HepG2 (cell line): ENCODE measurements around the gene AKAP7. TPM values are rescaled to one million over a fixed set of nuclear protein-coding genes. Genes with fewer than 3 reads are reported as not detected.

Source experiments
- ARNTL ChIP-seq: sonication (generic); formaldehyde crosslinking; IDR thresholded peaks from 2 replicates; pipeline ENCODE4 v1.4.0; 2020; ENCODE audit warnings: mild to moderate bottlenecking, missing genetic modification reagents
- CREB1 ChIP-seq, 2 experiments: fragments of 450-650 bp in 1 of 2; IDR thresholded peaks; 2 replicates each; pipeline ENCODE4 v1.6.1; 2016 to 2017; ENCODE audit warnings: control low read depth in 1 of 2, mild to moderate bottlenecking in 1 of 2, missing compliant biosample characterization in 1 of 2, missing genetic modification characterization in 1 of 2
- ERF ChIP-seq: IDR thresholded peaks from 2 replicates; pipeline ENCODE4 v1.6.1; 2018; ENCODE audit warnings: missing biosample characterization, missing genetic modification reagents
- GZF1 ChIP-seq: sonication (generic); formaldehyde crosslinking; IDR thresholded peaks from 2 replicates; pipeline ENCODE4 v1.5.1; 2020; ENCODE audit warnings: mild to moderate bottlenecking, missing genetic modification reagents
- MBNL3 ChIP-seq: fragments of 250-450 bp; sonication (Bioruptor Pico); conservative IDR thresholded peaks from 2 replicates; pipeline ENCODE4 v1.8.0; 2022; ENCODE audit warnings: mild to moderate bottlenecking, inconsistent platforms
- NCOA1 ChIP-seq: sonication (generic); formaldehyde crosslinking; IDR thresholded peaks from 2 replicates; pipeline ENCODE4 v1.9.0; 2021; ENCODE audit warnings: missing genetic modification reagents
- NONO ChIP-seq, 2 experiments: fragments of 450-650 bp in 1 of 2; sonication (generic) in 1 of 2; formaldehyde crosslinking in 1 of 2; IDR thresholded peaks in 1 of 2; conservative IDR thresholded peaks in 1 of 2; 2 replicates each; pipeline versions ENCODE4 v1.6.1 to v1.8.0; 2017 to 2022; ENCODE audit warnings: mild to moderate bottlenecking in 1 of 2, missing genetic modification reagents in 1 of 2, moderate library complexity in 1 of 2
- RCOR2 ChIP-seq: IDR thresholded peaks from 2 replicates; pipeline ENCODE4 v1.6.1; 2016; ENCODE audit warnings: missing biosample characterization, missing genetic modification reagents
- REL ChIP-seq: sonication (generic); formaldehyde crosslinking; conservative IDR thresholded peaks from 2 replicates; pipeline ENCODE4 v1.8.0; 2022; ENCODE audit warnings: mild to moderate bottlenecking, missing genetic modification reagents, moderate library complexity
- RFX3 ChIP-seq: IDR thresholded peaks from 2 replicates; pipeline ENCODE4 v1.6.1; 2016; ENCODE audit warnings: missing biosample characterization, missing genetic modification reagents
- SIN3B ChIP-seq: fragments of 150-350 bp; IDR thresholded peaks from 2 replicates; pipeline ENCODE4 v1.6.1; 2014; ENCODE audit warnings: low read length
- SMAD1 ChIP-seq: sonication (generic); formaldehyde crosslinking; IDR thresholded peaks from 2 replicates; pipeline ENCODE4 v1.4.0; 2020; ENCODE audit warnings: missing genetic modification reagents, low read depth, mild to moderate bottlenecking, borderline replicate concordance
- ZFP37 ChIP-seq: sonication (generic); formaldehyde crosslinking; IDR thresholded peaks from 2 replicates; pipeline ENCODE4 v1.4.0; 2020; ENCODE audit warnings: missing genetic modification reagents, borderline replicate concordance
- ZNF124 ChIP-seq: sonication (generic); formaldehyde crosslinking; IDR thresholded peaks from 2 replicates; pipeline ENCODE4 v1.4.0; 2020; ENCODE audit warnings: missing genetic modification reagents
- ZNF337 ChIP-seq: sonication (generic); formaldehyde crosslinking; IDR thresholded peaks from 2 replicates; pipeline ENCODE4 v1.5.1; 2020; ENCODE audit warnings: missing genetic modification reagents, low read depth, mild to moderate bottlenecking, borderline replicate concordance
- ZSCAN25 ChIP-seq: sonication (generic); formaldehyde crosslinking; IDR thresholded peaks from 2 replicates; pipeline ENCODE4 v1.8.0; 2022; ENCODE audit warnings: mild to moderate bottlenecking, missing genetic modification reagents
- polyA plus RNA-seq, 8 experiments: library from polyadenylated mRNA; depleted of rRNA in 3 of 8; stranded (reverse) in 7 of 8; unstranded in 1 of 8; fragments of >200 nt; fragmentation: Illumina TruSeq in 4 of 8; extraction: Trizol in 4 of 8; gene quantifications; 2 replicates each; pipeline versions ENCODE4 v1.2.1 to v1.2.3, GENCODE V29; 2011 to 2016; ENCODE audit warnings: low read depth in 4 of 8, missing spikeins in 1 of 8, mixed read lengths in 1 of 8; ENCODE audit not compliant: insufficient read depth in 1 of 8
- total RNA-seq, 5 experiments: library from RNA; depleted of rRNA; stranded (reverse); fragments of >200 nt; fragmentation: Illumina TruSeq; extraction: Trizol; gene quantifications; 2 replicates each; pipeline ENCODE4 v1.2.3, GENCODE V29; 2016; ENCODE audit warnings: low read depth in 1 of 5
- TF ChIP-seq, protein P1 (sequence below): sonication (generic); formaldehyde crosslinking; IDR thresholded peaks from 2 replicates; pipeline ENCODE4 v1.4.0; 2020; ENCODE audit warnings: low read depth, mild to moderate bottlenecking, missing genetic modification reagents
- TF ChIP-seq, protein P2 (sequence below): IDR thresholded peaks from 2 replicates; pipeline ENCODE4 v1.6.1; 2016
- TF ChIP-seq, protein P3 (sequence below): sonication (generic); formaldehyde crosslinking; IDR thresholded peaks from 2 replicates; pipeline ENCODE4 v1.4.0; 2020; ENCODE audit warnings: low read depth, missing genetic modification reagents
- TF ChIP-seq, protein P4 (sequence below): sonication (generic); formaldehyde crosslinking; IDR thresholded peaks from 2 replicates; pipeline ENCODE4 v1.4.0; 2020; ENCODE audit warnings: missing genetic modification reagents

The AKAP7 gene
- total and polyA plus RNA-seq, 2 of the 13 experiments (the other 11 are each of a cell fraction or from before 2014, with no cell fraction given), result 3.6 to 11.7 TPM

DNA sequence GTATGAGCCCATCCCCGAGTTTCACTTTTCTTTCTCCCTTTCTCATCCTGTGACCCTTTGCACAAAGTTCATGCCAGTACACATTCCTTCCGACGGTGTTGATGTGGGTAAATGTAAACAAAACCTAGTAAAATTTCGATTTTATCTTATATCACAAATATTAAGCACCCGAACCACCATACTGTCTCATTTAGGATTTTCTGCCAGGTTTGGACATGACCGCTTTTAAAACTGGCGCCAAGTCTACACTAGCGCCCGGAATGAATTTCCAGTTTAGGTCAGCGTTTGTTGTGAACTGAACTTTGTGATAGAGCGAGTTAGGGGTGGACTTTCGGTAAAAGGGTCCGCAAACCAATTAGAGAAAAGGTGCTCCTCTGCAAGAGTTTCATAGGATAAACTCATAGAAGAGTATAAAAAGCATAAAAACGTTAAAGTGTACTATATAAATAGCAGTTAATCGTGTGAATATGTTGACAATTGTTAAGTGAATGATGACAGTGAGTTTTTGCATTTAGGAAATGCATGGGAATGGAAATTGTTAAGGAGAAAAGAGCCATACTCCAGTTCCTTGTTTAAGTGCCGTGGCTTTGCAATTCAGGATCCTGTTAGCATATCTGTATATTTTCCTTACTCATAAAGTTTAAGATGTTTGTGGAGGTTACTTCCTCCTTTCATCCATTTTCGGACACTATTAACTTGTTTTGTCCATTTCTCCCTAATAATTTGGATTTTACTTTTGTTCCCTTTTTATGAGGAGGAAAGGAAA is 937 bp downstream of the AKAP7 start (continued):
- TF ChIP-seq NONO (IDR thresholded peaks at IDR 0.05) (no peak), NONO (CRISPR knock-in tag; conservative IDR thresholded peaks at IDR 0.05) (0 out of 2 replicates have a peak, but pooled peaks have one; percentile 36), ZSCAN25 (CRISPR knock-in tag) (no peak; the same call in none of the 2 replicates), ZNF124 (CRISPR knock-in tag) (0 out of 2 replicates have a peak, but pooled peaks have one; percentile 28), NCOA1 (CRISPR knock-in tag) (peak; percentile 59; the same call in 1 of the 2 replicates), ARNTL (0 out of 2 replicates have a peak, but pooled peaks have one; percentile 16), ZNF337 (CRISPR knock-in tag) (peak; percentile 77; the same call in 1 of the 2 replicates), MBNL3 (CRISPR knock-in tag) (no peak), SMAD1 (CRISPR knock-in tag) (0 out of 2 replicates have a peak, but pooled peaks have one; percentile 3), REL (CRISPR knock-in tag) (no peak), RFX3 (CRISPR knock-in tag) (0 out of 2 replicates have a peak, but pooled peaks have one; percentile 4), ERF (CRISPR knock-in tag) (0 out of 2 replicates have a peak, but pooled peaks have one; percentile 32), SIN3B (peak; percentile 95), GZF1 (CRISPR knock-in tag) (0 out of 2 replicates have a peak, but pooled peaks have one; percentile 41), ZFP37 (CRISPR knock-in tag) (0 out of 2 replicates have a peak, but pooled peaks have one; percentile 18), RCOR2 (CRISPR knock-in tag) (peak; percentile 72; the same call in 1 of the 2 replicates), CREB1 (IDR thresholded peaks at IDR 0.05) (no peak), CREB1 (CRISPR knock-in tag; IDR thresholded peaks at IDR 0.05) (peak; percentile 23; the same call in 1 of the 2 replicates)
- TF ChIP-seq, protein P1, sequence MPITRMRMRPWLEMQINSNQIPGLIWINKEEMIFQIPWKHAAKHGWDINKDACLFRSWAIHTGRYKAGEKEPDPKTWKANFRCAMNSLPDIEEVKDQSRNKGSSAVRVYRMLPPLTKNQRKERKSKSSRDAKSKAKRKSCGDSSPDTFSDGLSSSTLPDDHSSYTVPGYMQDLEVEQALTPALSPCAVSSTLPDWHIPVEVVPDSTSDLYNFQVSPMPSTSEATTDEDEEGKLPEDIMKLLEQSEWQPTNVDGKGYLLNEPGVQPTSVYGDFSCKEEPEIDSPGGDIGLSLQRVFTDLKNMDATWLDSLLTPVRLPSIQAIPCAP, result peak; percentile 85; the same call in 1 of the 2 replicates
- TF ChIP-seq, protein P2, sequence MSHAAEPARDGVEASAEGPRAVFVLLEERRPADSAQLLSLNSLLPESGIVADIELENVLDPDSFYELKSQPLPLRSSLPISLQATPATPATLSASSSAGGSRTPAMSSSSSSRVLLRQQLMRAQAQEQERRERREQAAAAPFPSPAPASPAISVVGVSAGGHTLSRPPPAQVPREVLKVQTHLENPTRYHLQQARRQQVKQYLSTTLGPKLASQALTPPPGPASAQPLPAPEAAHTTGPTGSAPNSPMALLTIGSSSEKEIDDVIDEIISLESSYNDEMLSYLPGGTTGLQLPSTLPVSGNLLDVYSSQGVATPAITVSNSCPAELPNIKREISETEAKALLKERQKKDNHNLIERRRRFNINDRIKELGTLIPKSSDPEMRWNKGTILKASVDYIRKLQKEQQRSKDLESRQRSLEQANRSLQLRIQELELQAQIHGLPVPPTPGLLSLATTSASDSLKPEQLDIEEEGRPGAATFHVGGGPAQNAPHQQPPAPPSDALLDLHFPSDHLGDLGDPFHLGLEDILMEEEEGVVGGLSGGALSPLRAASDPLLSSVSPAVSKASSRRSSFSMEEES (CRISPR knock-in tag), result no peak
- TF ChIP-seq, protein P3, sequence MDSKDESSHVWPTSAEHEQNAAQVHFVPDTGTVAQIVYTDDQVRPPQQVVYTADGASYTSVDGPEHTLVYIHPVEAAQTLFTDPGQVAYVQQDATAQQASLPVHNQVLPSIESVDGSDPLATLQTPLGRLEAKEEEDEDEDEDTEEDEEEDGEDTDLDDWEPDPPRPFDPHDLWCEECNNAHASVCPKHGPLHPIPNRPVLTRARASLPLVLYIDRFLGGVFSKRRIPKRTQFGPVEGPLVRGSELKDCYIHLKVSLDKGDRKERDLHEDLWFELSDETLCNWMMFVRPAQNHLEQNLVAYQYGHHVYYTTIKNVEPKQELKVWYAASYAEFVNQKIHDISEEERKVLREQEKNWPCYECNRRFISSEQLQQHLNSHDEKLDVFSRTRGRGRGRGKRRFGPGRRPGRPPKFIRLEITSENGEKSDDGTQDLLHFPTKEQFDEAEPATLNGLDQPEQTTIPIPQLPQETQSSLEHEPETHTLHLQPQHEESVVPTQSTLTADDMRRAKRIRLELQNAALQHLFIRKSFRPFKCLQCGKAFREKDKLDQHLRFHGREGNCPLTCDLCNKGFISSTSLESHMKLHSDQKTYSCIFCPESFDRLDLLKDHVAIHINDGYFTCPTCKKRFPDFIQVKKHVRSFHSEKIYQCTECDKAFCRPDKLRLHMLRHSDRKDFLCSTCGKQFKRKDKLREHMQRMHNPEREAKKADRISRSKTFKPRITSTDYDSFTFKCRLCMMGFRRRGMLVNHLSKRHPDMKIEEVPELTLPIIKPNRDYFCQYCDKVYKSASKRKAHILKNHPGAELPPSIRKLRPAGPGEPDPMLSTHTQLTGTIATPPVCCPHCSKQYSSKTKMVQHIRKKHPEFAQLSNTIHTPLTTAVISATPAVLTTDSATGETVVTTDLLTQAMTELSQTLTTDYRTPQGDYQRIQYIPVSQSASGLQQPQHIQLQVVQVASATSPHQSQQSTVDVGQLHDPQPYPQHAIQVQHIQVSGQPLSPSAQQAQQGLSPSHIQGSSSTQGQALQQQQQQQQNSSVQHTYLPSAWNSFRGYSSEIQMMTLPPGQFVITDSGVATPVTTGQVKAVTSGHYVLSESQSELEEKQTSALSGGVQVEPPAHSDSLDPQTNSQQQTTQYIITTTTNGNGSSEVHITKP (CRISPR knock-in tag), result 0 out of 2 replicates have a peak, but pooled peaks have one; percentile 32
- TF ChIP-seq, protein P4, sequence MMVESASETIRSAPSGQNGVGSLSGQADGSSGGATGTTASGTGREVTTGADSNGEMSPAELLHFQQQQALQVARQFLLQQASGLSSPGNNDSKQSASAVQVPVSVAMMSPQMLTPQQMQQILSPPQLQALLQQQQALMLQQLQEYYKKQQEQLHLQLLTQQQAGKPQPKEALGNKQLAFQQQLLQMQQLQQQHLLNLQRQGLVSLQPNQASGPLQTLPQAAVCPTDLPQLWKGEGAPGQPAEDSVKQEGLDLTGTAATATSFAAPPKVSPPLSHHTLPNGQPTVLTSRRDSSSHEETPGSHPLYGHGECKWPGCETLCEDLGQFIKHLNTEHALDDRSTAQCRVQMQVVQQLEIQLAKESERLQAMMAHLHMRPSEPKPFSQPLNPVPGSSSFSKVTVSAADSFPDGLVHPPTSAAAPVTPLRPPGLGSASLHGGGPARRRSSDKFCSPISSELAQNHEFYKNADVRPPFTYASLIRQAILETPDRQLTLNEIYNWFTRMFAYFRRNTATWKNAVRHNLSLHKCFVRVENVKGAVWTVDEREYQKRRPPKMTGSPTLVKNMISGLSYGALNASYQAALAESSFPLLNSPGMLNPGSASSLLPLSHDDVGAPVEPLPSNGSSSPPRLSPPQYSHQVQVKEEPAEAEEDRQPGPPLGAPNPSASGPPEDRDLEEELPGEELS (CRISPR knock-in tag), result peak; percentile 27; the same call in 1 of the 2 replicates
